ENCODE measurements around the gene SPEF1.

The SPEF1 gene

DNA sequence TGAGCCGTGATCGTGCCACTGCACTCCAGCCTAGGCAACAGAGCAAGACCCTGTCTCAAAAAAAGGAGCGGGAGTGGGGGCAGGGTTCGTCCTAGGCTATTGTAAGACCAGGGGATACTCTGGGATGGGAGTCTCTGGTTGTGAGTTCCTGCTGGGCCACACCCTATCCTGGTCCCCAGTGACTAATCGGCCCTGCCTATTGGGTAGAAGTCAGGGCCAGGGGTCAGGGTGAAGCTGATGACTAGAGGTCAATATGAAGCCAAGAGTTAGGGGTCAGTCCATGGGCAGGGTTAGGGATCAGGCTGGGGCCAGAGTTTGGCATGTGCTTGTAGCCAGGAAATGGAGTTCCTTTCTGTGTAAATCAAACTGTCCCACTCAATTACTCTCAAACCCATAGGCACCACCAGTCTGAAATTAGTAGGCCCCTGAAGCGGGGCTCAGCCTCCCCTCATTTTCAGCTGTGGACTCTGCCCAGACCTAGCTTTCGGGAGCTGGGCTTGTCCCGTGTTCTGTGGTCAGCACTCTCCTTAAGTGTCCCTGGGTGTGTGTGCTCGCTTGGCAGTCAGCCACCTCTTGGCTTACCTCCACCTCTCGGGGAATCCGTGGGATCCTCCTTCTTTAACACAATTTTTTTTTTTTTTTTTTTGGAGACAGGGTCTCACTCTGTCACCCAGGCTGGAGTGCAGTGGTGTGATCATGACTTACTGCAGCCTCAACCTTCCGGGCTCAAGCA is 47.0 kb downstream of the SPEF1 start:
- H3K36me3 ChIP-seq (replicated peaks): no peaks in the 10 kb centered on the region
- no peak for DNase-seq (ENCODE audit: low spot score in 2 of 2)
- no peaks in the 10 kb centered on the region for H3K27me3 ChIP-seq (ENCODE audit: low read depth)
- H3K9me3 ChIP-seq: no peaks in the 10 kb centered on the region
- in situ Hi-C loops (cut with MboI; ENCODE audit: low sequenced_read_pairs): no loop called here
- peaks cover 2% of the 10 kb centered on the region; the same call in 1 of the 2 replicates for H3K4me1 ChIP-seq
- no peak overlapping the region for H3K4me3 ChIP-seq

DNA sequence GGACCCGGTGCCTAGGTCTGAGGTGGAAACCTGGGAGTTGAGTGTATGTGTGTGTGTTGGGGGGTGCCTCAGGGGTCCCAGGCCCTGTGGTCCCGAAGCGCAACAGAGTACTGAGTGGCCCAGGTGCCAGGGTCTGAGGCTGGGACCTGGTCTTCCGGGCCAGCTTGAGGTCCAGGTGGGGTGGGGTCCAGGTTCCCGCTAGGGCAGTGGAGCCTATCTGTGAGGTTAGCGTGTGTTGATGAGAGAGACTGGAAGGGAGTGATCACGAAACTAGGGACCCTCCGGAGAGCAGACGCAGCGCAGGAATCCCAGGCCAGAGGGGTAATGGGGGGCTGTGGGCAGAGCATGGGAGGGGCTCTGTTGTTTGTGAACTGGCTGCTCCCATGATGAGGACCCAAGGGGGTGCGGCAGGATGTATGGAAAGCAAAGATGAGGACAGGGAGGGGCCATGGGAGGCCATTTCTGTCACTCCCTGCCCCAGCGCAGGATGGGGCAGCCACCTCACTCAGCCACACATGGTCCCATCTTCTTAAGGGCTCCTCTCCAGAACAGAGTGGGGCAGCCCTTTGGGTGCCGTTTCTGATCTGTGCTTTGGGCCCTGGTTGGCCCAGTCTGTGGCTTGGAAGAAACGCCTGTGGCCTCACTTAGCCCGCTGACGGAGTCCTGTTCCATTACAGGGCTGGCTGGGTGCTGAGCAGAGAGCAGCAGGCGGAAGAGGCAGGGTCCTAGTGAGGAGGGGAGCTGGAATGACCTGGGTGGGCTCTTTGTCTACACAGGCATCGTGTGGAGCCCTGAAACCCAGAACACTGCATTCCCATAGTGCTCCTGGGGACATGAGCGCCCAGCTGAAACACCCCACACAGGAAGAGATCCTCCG is 47.9 kb downstream of the SPEF1 start:
- in situ Hi-C loops (cut with MboI; ENCODE audit: low sequenced_read_pairs): no loop called here
- no peaks in the 10 kb centered on the region for H3K9me3 ChIP-seq
- H3K36me3 ChIP-seq (replicated peaks): no peaks in the 10 kb centered on the region
- H3K4me3 ChIP-seq: no peak overlapping the region
- H3K27me3 ChIP-seq (ENCODE audit: low read depth): peaks cover 3% of the 10 kb centered on the region; the same call in 1 of the 2 replicates
- DNase-seq (ENCODE audit: low spot score in 2 of 2): no peak
- H3K4me1 ChIP-seq: peaks cover 2% of the 10 kb centered on the region; the same call in 1 of the 2 replicates

DNA sequence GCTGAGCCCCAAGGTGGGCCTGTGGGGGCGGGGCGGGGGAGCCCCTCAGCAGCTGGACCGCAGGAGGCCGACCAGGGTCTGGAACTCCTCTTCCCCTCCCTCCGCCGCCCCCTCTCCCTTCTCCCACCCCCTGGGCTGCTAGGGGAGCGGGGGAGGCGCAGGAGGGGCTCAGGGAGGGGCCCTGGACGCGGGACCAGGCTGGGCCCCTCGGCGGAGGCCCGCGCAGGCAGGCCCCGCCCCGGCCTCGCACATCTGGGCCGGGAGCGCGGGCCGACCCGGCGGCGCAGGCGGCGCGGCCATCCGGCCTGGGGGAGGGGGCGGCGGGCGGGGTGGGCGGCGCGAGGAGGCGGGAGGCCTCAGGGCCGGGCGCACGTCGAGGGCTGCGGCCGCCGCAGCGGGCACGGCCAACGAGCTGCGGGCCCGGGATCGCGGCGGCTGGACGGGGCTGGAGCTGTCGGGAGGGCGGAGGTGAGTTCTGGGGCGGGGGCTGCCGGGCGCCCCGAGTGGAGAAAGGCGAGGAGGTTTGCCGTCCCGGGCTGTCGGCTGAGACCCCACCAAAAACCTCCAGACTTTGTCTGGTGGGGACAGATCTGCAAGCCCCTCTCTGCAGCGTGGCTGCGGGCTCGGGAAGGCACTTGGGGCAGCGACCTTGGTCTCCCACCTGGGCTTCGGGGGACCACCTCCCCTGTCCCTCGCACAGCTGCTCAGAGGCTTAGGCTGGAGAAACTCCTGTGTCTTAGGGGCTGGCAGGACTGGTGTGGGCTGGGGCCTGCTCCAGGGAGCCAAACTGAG is 48.7 kb downstream of the SPEF1 start, which contains the start of gene HSPA12B:
HSPA12B (plus strand) TSS at position 359 of the 792 bp plus-strand sequence. CDS start 5,990 bp downstream, outside the sequence.
- Histone ChIP-seq H3K36me3 (replicated peaks) (no peaks in the 10 kb centered on the region), H3K4me3 (no peak within 1 kb of the TSS), H3K27me3 (ENCODE audit: low read depth) (peaks cover 3% of the 10 kb centered on the region), H3K9me3 (no peaks in the 10 kb centered on the region), H3K4me1 (peaks cover 2% of the 10 kb centered on the region; the same call in 1 of the 2 replicates)
- in situ Hi-C loops (cut with MboI; ENCODE audit: low sequenced_read_pairs): no loop called here
- DNase-seq (ENCODE audit: low spot score in 2 of 2): peak in 1 of 2 experiments; percentile 38

DNA sequence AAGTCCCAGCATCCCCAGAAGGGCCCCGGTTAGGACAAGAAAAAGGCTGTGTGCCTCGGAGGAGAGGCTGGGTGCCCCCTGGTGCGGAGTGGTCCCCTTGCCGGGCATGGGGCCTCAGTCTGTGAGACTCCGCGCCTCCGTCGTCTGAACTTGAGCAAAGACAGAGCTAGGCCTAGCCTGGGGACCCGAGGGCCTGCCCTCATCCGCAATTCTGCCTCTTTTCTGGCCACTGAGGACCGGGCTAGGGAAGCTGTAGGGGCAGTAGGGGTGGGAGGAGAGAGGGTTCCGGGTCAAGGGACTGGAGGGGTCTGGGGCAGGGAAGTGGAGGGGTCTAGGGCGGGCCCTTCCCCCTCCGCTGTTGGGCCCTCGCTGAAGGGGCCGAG is 49.3 kb downstream of the SPEF1 start:
- no peak overlapping the region for H3K4me3 ChIP-seq
- H3K4me1 ChIP-seq: peaks cover 2% of the 10 kb centered on the region; the same call in 1 of the 2 replicates
- H3K9me3 ChIP-seq: no peaks in the 10 kb centered on the region
- in situ Hi-C loops (cut with MboI; ENCODE audit: low sequenced_read_pairs): no loop called here
- DNase-seq (ENCODE audit: low spot score in 2 of 2): no peak
- H3K36me3 ChIP-seq (replicated peaks): no peaks in the 10 kb centered on the region
- peaks cover 7% of the 10 kb centered on the region for H3K27me3 ChIP-seq (ENCODE audit: low read depth)

DNA sequence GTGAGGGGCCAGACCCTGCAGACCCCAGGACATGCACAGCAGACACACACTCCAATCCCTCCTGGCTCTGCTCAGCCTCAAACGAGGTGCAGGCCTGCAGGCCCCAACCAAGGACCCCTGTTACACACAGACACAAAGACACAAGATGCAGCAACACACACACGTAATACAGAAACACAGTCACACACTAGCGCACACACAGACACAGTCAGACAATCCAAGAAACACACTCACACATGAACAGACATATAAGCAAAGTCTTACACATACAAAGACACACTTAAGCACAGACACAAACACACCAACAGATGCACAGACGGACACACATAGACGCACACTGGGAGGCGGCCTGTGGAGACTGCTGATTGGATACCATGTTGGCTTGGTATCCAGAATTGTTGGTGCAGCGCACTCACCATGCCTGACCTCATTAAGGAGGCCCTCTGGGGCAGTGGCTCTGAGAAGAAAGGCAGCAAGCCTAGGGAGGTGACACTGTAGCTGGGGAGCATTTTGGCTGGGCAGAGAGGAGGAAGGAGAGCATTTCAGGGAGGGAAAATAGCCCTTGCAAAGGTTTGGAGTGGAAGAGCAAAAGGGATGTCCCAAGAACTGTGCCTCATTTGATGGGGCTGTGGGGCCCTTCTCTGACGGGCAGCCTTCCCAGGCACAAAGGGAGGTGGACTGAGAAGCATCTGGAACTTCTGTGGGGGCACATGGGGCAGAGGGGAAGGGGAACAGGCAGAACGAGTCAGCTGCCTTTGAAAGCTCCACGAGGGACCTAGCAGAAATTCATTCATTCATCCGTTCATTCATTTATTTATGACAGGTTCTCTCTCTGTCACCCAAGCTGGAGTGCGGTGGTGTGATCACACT is 50.2 kb downstream of the SPEF1 start:
- in situ Hi-C loops (cut with MboI; ENCODE audit: low sequenced_read_pairs): no loop called here

DNA sequence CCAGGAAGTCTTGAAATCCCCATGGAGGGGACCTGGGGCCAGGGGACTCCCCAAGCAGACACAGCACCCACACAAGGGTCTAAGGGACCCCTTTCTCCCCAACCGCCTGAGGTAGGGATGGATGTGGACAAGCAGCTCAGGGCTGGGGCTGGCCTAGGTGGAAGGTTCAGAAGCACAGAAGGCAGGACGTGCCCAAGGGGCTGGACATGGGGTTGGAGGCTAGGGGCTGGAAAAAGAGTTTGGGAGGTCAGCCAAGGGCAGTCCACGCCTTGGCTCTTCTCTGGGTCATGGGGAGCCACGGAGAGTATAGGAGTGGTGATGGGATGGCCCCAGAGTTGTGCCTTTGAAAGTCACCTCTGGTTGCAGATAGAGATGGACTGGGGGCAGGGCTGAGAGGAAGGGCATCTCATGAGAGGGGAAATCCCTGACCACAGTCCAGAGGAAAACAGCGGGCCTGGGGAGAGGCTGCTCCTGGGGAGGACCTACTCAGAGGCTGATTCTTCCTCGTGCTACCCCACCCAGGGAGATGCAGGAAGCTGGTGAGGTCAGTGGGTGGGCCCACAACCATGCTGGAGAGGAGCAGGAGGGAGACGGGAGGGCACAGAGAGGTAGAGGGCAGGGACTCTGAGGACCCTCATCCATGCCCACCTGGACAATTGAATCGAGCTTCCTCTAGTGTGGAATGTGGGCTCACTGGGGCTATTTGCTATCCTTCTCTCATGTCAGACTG is 51.3 kb downstream of the SPEF1 start:
- in situ Hi-C loops (cut with MboI; ENCODE audit: low sequenced_read_pairs): no loop called here
- Histone ChIP-seq H3K4me3 (no peak overlapping the region), H3K27me3 (ENCODE audit: low read depth) (peaks cover 15% of the 10 kb centered on the region), H3K36me3 (replicated peaks) (no peaks in the 10 kb centered on the region), H3K4me1 (peaks cover 2% of the 10 kb centered on the region; the same call in 1 of the 2 replicates), H3K9me3 (no peaks in the 10 kb centered on the region)
- DNase-seq (ENCODE audit: low spot score in 2 of 2): no peak

More for the DNA sequence above, 50.2 kb downstream of the SPEF1 start:
- H3K36me3 ChIP-seq (replicated peaks): no peaks in the 10 kb centered on the region
- H3K4me1 ChIP-seq: peaks cover 2% of the 10 kb centered on the region; the same call in 1 of the 2 replicates
- no peaks in the 10 kb centered on the region for H3K9me3 ChIP-seq
- peaks cover 11% of the 10 kb centered on the region for H3K27me3 ChIP-seq (ENCODE audit: low read depth)
- no peak overlapping the region for H3K4me3 ChIP-seq
- no peak for DNase-seq (ENCODE audit: low spot score in 2 of 2)

DNA sequence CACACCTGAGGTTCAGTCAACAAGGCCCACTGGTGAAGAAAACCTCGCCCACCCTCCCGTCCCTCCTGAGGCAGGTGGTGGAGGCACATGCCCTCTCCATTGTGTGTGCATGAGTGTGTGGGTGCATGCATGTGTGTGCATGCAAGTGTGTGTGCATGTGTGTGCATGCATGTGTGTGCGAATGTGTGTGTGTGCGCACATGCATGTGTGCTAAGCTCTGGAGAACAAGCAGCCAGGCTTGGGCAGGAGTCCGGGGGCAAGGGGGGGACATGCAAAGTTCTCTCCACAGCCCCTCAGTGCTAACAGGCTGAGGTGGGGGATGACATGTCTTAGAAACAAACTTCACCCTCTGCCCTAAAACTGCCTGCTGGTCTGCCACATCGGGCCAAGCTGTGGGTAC is 51.9 kb downstream of the SPEF1 start:
- H3K4me1 ChIP-seq: peaks cover 2% of the 10 kb centered on the region; the same call in 1 of the 2 replicates
- H3K36me3 ChIP-seq (replicated peaks): no peaks in the 10 kb centered on the region
- no peaks in the 10 kb centered on the region for H3K9me3 ChIP-seq
- no peak for DNase-seq (ENCODE audit: low spot score in 2 of 2)
- peaks cover 15% of the 10 kb centered on the region for H3K27me3 ChIP-seq (ENCODE audit: low read depth)
- H3K4me3 ChIP-seq: no peak overlapping the region
- in situ Hi-C loops (cut with MboI; ENCODE audit: low sequenced_read_pairs): no loop called here

DNA sequence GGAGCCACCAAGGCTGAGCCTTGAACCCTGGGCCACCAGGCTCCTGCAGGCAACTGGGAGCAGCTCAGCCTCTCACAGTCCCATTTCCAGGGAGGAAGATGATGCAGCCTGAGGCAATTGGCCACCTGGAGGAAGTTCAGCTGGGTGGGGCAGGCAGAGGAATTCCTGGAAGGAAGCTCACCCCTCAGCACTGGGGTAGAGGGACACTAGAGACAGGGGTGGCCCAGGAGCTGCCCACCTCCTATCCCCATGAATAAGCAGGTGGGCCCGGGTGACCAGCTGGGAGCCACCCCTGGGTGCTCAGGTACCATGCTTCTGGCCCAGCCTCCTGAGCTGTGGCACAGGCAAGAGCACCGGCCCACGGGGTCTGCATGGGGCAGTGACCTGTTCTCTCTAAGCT is 52.4 kb downstream of the SPEF1 start:
- Histone ChIP-seq H3K27me3 (ENCODE audit: low read depth) (peaks cover 15% of the 10 kb centered on the region), H3K4me3 (no peak overlapping the region), H3K9me3 (no peaks in the 10 kb centered on the region), H3K4me1 (peaks cover 2% of the 10 kb centered on the region; the same call in 1 of the 2 replicates), H3K36me3 (replicated peaks) (no peaks in the 10 kb centered on the region)
- DNase-seq (ENCODE audit: low spot score in 2 of 2): no peak
- in situ Hi-C loops (cut with MboI; ENCODE audit: low sequenced_read_pairs): no loop called here

DNA sequence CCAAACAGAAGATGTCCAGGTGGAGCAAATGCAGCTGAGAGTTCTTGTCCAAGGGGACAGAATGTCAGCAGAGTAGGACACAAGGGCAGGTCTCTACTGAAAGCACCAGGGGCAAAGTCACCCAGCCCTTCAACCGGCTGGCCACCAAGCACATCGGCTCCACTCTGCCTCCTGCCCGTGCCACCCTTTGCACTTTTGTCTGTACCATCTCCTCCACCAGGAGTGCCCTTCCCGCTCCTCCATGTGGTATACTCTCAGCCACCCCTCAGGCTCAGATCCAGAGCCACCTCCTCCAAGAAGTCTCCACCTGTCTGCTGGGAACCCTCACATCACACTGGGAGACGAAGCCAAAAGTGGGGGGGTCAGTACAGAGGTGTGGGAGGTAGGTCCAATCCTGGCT is 52.9 kb downstream of the SPEF1 start:
- in situ Hi-C loops (cut with MboI; ENCODE audit: low sequenced_read_pairs): no loop called here
- peaks cover 2% of the 10 kb centered on the region; the same call in 1 of the 2 replicates for H3K4me1 ChIP-seq
- no peaks in the 10 kb centered on the region for H3K36me3 ChIP-seq (replicated peaks)
- peaks cover 15% of the 10 kb centered on the region for H3K27me3 ChIP-seq (ENCODE audit: low read depth)
- DNase-seq (ENCODE audit: low spot score in 2 of 2): no peak
- H3K9me3 ChIP-seq: no peaks in the 10 kb centered on the region
- H3K4me3 ChIP-seq: no peak overlapping the region

Data from HAP-1 (cell line).